H1 (cell line): Measurements from ENCODE around the gene CNTF. TPM values are rescaled to one million over a fixed set of nuclear protein-coding genes. Genes with fewer than 3 reads are reported as not detected.

ENCODE experiments used
- CTCF ChIA-PET: fragments of 300-600 bp; sonication (Branson Sonifier 250); formaldehyde crosslinking; loops from one replicate; lab custom pipeline; 2021; ENCODE audit not compliant: partially characterized antibody; lab: Charles Lee
- POLR2A ChIA-PET: fragments of 300-600 bp; sonication (Branson Sonifier 250); formaldehyde crosslinking; loops from one replicate; lab custom pipeline; 2021; ENCODE audit warnings: inconsistent platforms; ENCODE audit not compliant: partially characterized antibody; lab: Charles Lee
- DNase-seq, 2 experiments: peaks; one replicate each; pipeline versions ENCODE4 v3.0.0 to v3.0.0-alpha.2; 2010 to 2022; ENCODE audit warnings: low spot score in 2 of 2, low read depth in 1 of 2, mixed read lengths in 1 of 2
- FAIRE-seq: peaks from 2 replicates; lab custom pipeline; 2011; peaks lifted over from hg19 to GRCh38; lab: Jason Lieb, UNC
- H2AFZ ChIP-seq: 2 replicates; pipeline ENCODE4 v1.8.1; 2012; ENCODE audit warnings: low read length, inconsistent platforms
- H2AK5ac ChIP-seq: 2 replicates; pipeline ENCODE4 v1.6.1; 2013; ENCODE audit warnings: low read depth, low read length
- H2BK120ac ChIP-seq: replicated peaks from 2 replicates; pipeline ENCODE3; 2013; ENCODE audit warnings: low read depth, low read length, inconsistent platforms
- H2BK12ac ChIP-seq: 2 replicates; pipeline ENCODE4 v1.6.1; 2013; ENCODE audit warnings: low read depth, low read length
- H2BK15ac ChIP-seq: 2 replicates; pipeline ENCODE4 v1.6.1; 2013; ENCODE audit warnings: low read length
- H2BK20ac ChIP-seq: 2 replicates; pipeline ENCODE4 v1.6.1; 2013; ENCODE audit warnings: low read length
- H2BK5ac ChIP-seq: 2 replicates; pipeline ENCODE4 v1.6.1; 2013; ENCODE audit warnings: low read depth, low read length
- H3K14ac ChIP-seq: 2 replicates; pipeline ENCODE4 v1.6.1; 2013; ENCODE audit warnings: inconsistent platforms; ENCODE audit not compliant: insufficient read length
- H3K18ac ChIP-seq: 2 replicates; pipeline ENCODE4 v1.6.1; 2013; ENCODE audit warnings: low read length; ENCODE audit errors: extremely low read depth
- H3K23ac ChIP-seq: 2 replicates; pipeline ENCODE4 v1.6.1; 2013; ENCODE audit warnings: inconsistent platforms; ENCODE audit not compliant: insufficient read length
- H3K23me2 ChIP-seq: 2 replicates; pipeline ENCODE4 v1.6.1; 2013; ENCODE audit warnings: low read depth, low read length
- H3K27ac ChIP-seq: 2 replicates; pipeline ENCODE4 v1.6.1; 2011; ENCODE audit warnings: low read depth, low read length, inconsistent platforms
- H3K27me3 ChIP-seq, 4 experiments: replicated peaks in 1 of 4; 1 replicate in 1 of 4; 2 replicates in 3 of 4; pipeline versions ENCODE4 v1.6.1 to v1.8.1; 2011 to 2013; ENCODE audit warnings: low read length in 3 of 4, mild to moderate bottlenecking in 3 of 4, inconsistent platforms in 2 of 4, mixed read lengths in 2 of 4, moderate library complexity in 1 of 4; ENCODE audit not compliant: control insufficient read depth in 3 of 4, insufficient read depth in 3 of 4; ENCODE audit errors: extremely low read depth in 1 of 4
- H3K36me3 ChIP-seq, 4 experiments: 2 replicates each; pipeline versions ENCODE4 v1.6.1 to v1.8.1; 2011 to 2013; ENCODE audit warnings: mild to moderate bottlenecking in 4 of 4, low read length in 3 of 4, moderate library complexity in 2 of 4, control low read depth in 1 of 4, inconsistent platforms in 1 of 4; ENCODE audit not compliant: insufficient read depth in 4 of 4, control insufficient read depth in 2 of 4
- H3K4ac ChIP-seq: replicated peaks from 2 replicates; pipeline ENCODE3; 2013; ENCODE audit warnings: low read length, low read depth, mixed read lengths, inconsistent platforms; ENCODE audit not compliant: insufficient read length
- H3K4me1 ChIP-seq, 4 experiments: replicated peaks in 1 of 4; 1 replicate in 1 of 4; 2 replicates in 3 of 4; pipeline versions ENCODE4 v1.6.1 to v1.8.1; 2011 to 2013; ENCODE audit warnings: low read length in 3 of 4, inconsistent platforms in 2 of 4, mixed read lengths in 1 of 4; ENCODE audit not compliant: insufficient read depth in 4 of 4, control insufficient read depth in 3 of 4
- H3K4me2 ChIP-seq, 2 experiments: 2 replicates each; pipeline versions ENCODE4 v1.6.1 to v1.8.1; 2011 to 2013; ENCODE audit warnings: low read depth in 2 of 2, low read length in 2 of 2, control low read depth in 1 of 2, inconsistent platforms in 1 of 2, mild to moderate bottlenecking in 1 of 2; ENCODE audit not compliant: insufficient read depth in 1 of 2
- H3K4me3 ChIP-seq, 4 experiments: fragments of 200-600, 300-600 bp in 1 of 4; sonication (generic), shearing (Covaris generic), sonication (Bioruptor Twin) in 1 of 4; 2 replicates each; pipeline versions ENCODE4 v1.5.1 to v1.8.1; 2011 to 2016; ENCODE audit warnings: low read length in 4 of 4, low read depth in 3 of 4, control low read depth in 2 of 4, inconsistent platforms in 2 of 4, mild to moderate bottlenecking in 2 of 4, mixed read lengths in 1 of 4, moderate library complexity in 1 of 4; ENCODE audit not compliant: insufficient read depth in 2 of 4; ENCODE audit errors: extremely low read depth in 1 of 4
- H3K56ac ChIP-seq: replicated peaks from 2 replicates; pipeline ENCODE3; 2013; ENCODE audit warnings: low read depth, mild to moderate bottlenecking, mixed read lengths, low read length, inconsistent platforms; ENCODE audit not compliant: insufficient read length
- H3K79me1 ChIP-seq: 2 replicates; pipeline ENCODE4 v1.6.1; 2013; ENCODE audit warnings: low read depth, low read length, control low read depth
- H3K79me2 ChIP-seq, 2 experiments: 2 replicates each; pipeline versions ENCODE4 v1.6.1 to v1.8.1; 2012 to 2013; ENCODE audit warnings: low read length in 2 of 2, mild to moderate bottlenecking in 2 of 2, inconsistent platforms in 1 of 2; ENCODE audit not compliant: insufficient read depth in 2 of 2, control insufficient read depth in 1 of 2
- H3K9ac ChIP-seq, 4 experiments: replicated peaks in 1 of 4; 1 replicate in 1 of 4; 2 replicates in 3 of 4; pipeline versions ENCODE4 v1.6.1 to v1.8.1; 2011 to 2013; ENCODE audit warnings: low read depth in 3 of 4, low read length in 3 of 4, control low read depth in 2 of 4, mild to moderate bottlenecking in 2 of 4, moderate library complexity in 2 of 4, inconsistent platforms in 1 of 4; ENCODE audit errors: extremely low read depth in 1 of 4
- H3K9me3 ChIP-seq, 2 experiments: 2 replicates each; pipeline versions ENCODE4 v1.6.1 to v1.8.1; 2012 to 2013; ENCODE audit warnings: mild to moderate bottlenecking in 2 of 2, moderate library complexity in 2 of 2, control low read depth in 1 of 2, inconsistent platforms in 1 of 2, low read depth in 1 of 2, low read length in 1 of 2, mixed read lengths in 1 of 2; ENCODE audit not compliant: insufficient read depth in 2 of 2
- H4K20me1 ChIP-seq, 2 experiments: replicated peaks in 1 of 2; 2 replicates each; pipeline versions ENCODE3 to v1.8.1; 2011 to 2013; ENCODE audit warnings: inconsistent platforms in 2 of 2, low read length in 2 of 2, mild to moderate bottlenecking in 1 of 2; ENCODE audit not compliant: insufficient read depth in 2 of 2, control insufficient read depth in 1 of 2
- H4K5ac ChIP-seq: 2 replicates; pipeline ENCODE4 v1.6.1; 2013; ENCODE audit warnings: low read length, low read depth, mixed read lengths, inconsistent platforms; ENCODE audit not compliant: insufficient read length
- H4K8ac ChIP-seq: 2 replicates; pipeline ENCODE4 v1.8.0; 2013; ENCODE audit warnings: mild to moderate bottlenecking, moderate library complexity, low read length, inconsistent platforms; ENCODE audit not compliant: insufficient read depth; ENCODE audit errors: extremely low read depth
- H4K91ac ChIP-seq: replicated peaks from 2 replicates; pipeline ENCODE3; 2013; ENCODE audit warnings: low read length, mixed read lengths, inconsistent platforms; ENCODE audit not compliant: insufficient read length
- CREB1 ChIP-seq: IDR thresholded peaks from 2 replicates; pipeline ENCODE4 v1.6.1; 2012; ENCODE audit warnings: inconsistent platforms
- EGR1 ChIP-seq: IDR thresholded peaks from 2 replicates; pipeline ENCODE4 v1.6.1; 2011; ENCODE audit warnings: low read depth, low read length, borderline replicate concordance
- NRF1 ChIP-seq: IDR thresholded peaks from 2 replicates; pipeline ENCODE4 v1.6.1; 2011; ENCODE audit warnings: mild to moderate bottlenecking, low read depth, low read length, improper control_type of control experiment
- RNF2 ChIP-seq: fragments of 200-900, 300-1000 bp; sonication (generic); IDR thresholded peaks from 2 replicates; pipeline ENCODE4 v1.7.1; 2016; ENCODE audit warnings: borderline replicate concordance, low read depth, mild to moderate bottlenecking, antibody characterized with exemption, low read length; ENCODE audit not compliant: poor library complexity, severe bottlenecking; ENCODE audit errors: missing control alignments
- SRF ChIP-seq: IDR thresholded peaks from 2 replicates; pipeline ENCODE4 v1.6.1; 2011; ENCODE audit warnings: mild to moderate bottlenecking, low read depth, low read length, moderate library complexity
- TCF12 ChIP-seq: IDR thresholded peaks from 2 replicates; pipeline ENCODE4 v1.6.1; 2011; ENCODE audit warnings: low read depth, mild to moderate bottlenecking, low read length
- USF2 ChIP-seq: IDR thresholded peaks from 2 replicates; pipeline ENCODE4 v1.6.1; 2011; ENCODE audit warnings: low read length, improper control_type of control experiment
- WGBS, 2 experiments: shearing (Covaris generic) in 1 of 2; methylation state at CpG; one replicate each; pipeline versions ENCODE4 v1.1.6 to v1.1.7; 2013 to 2015; ENCODE audit warnings: low lambda C conversion rate in 2 of 2, mixed read lengths in 2 of 2, inconsistent platforms in 1 of 2, low coverage in 1 of 2, missing lambda C conversion rate in 1 of 2; ENCODE audit not compliant: insufficient replicate concordance in 2 of 2, insufficient coverage in 1 of 2, insufficient read length in 1 of 2; ENCODE audit errors: extremely low coverage in 1 of 2, missing lambda C conversion rate in 1 of 2; 5-methylcytosine and 5-hydroxymethylcytosine counted together
- polyA plus RNA-seq, 7 experiments: library from polyadenylated mRNA; depleted of rRNA in 3 of 7; stranded (reverse) in 5 of 7; unstranded in 2 of 7; fragments of >200 nt in 5 of 7; fragments of 200-250 nt in 2 of 7; gene quantifications; 1 replicate in 5 of 7; 2 replicates in 1 of 7; 4 replicates in 1 of 7; pipeline versions ENCODE4 v1.2.1 to v1.2.3, GENCODE V29; 2011 to 2013; ENCODE audit warnings: missing spikeins in 2 of 7, mixed read lengths in 2 of 7
- total RNA-seq: library from RNA; stranded (reverse); fragmentation: NEBNext Ultra II Directional; extraction: Animal tissue kit (Norgen Biotek cat#: 25700); gene quantifications from 2 replicates; pipeline ENCODE4 v1.2.1, GENCODE V29; 2021

CNTF gene
- total and polyA plus RNA-seq, 2 of the 8 experiments (the other 6 are each of a cell fraction or from before 2014, with no cell fraction given), result 0.41 to 1.5 TPM

DNA sequence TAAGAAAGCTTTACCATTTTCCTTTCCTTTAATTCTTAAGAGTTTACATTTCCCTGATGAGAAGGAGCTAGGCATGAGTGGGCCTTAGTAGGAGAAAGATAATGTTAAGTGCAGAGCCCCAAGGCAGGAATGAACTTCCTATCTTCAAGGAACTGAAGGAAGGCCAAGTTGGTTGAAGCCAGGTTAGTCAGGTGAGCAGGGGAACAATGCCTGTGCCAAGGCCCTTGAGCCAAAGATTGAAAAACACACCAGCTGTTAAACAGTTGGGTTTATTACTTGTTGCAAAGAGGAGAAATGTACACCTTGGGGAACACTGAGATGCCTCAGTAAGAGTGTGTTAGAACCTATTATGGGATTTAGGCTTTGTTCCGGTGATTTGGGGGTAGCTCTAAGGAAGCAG lies 10.0 kb downstream of the CNTF start:
- no peaks in the 10 kb centered on the region for H4K20me1 ChIP-seq
- no peak overlapping the region for H3K18ac ChIP-seq
- WGBS, 2 experiments, result 85% methylated on average over 1 of the region's 1 CpG; no CpG with 5 or more reads in 1 of the 2 experiments

More for the DNA sequence above, 10.0 kb downstream of the CNTF start:
- Histone ChIP-seq H2BK20ac (no peak overlapping the region), H2BK12ac (no peak overlapping the region), H3K4me3 (no peak overlapping the region), H2BK120ac (no peak overlapping the region), H2AK5ac (no peak overlapping the region), H3K27me3 (no peaks in the 10 kb centered on the region), H4K91ac (no peak overlapping the region), H2AFZ (no peak overlapping the region), H4K8ac (no peak overlapping the region), H3K79me1 (no peaks in the 10 kb centered on the region), H3K79me2 (no peaks in the 10 kb centered on the region), H3K9me3 (no peaks in the 10 kb centered on the region), H2BK15ac (no peak overlapping the region), H2BK5ac (no peak overlapping the region), H3K9ac (no peak overlapping the region), H3K36me3 (no peaks in the 10 kb centered on the region), H3K4me1 (peaks cover 0 to 4% (median 1%) of the 10 kb centered on the region in 4 experiments; a peak in 2 of 7 replicates), H4K5ac (no peak overlapping the region), H3K27ac (no peak overlapping the region), H3K56ac (no peak overlapping the region), H3K23ac (no peak overlapping the region), H3K23me2 (no peaks in the 10 kb centered on the region), H3K14ac (no peak overlapping the region), H3K4me2 (no peak overlapping the region), H3K4ac (no peak overlapping the region)
- ChIA-PET POLR2A (interaction anchor here (1.0 to 1.1 kb wide), 2 partner anchors 39 to 55 kb away, joined by 3 to 4 read pairs; no protein-coding TSS in a partner anchor), CTCF (interaction anchor here (0.8 to 3.4 kb wide), 9 partner anchors 15 to 503 kb away, joined by 3 to 10 read pairs (median 4); no protein-coding TSS in a partner anchor)
- DNase-seq, result no peak
- TF ChIP-seq TCF12, result no peak
- TF ChIP-seq EGR1, result no peak
- no peak for TF ChIP-seq SRF
- no peak for TF ChIP-seq CREB1
- TF ChIP-seq USF2, result no peak
- no peak for TF ChIP-seq NRF1
- no peak for TF ChIP-seq RNF2
- no peak for FAIRE-seq
